Activated CD8-positive, alpha-beta memory T cell treated with anti-CD3 and anti-CD28 coated beads, Interleukin-2, amount 50 U/mL, for 24 hours (primary cell): ENCODE measurements around the gene CLDND2.

Source experiments
- DNase-seq: peaks from one replicate; pipeline ENCODE4 v3.0.0-alpha.2; 2020; ENCODE audit errors: extremely low read depth

The CLDND2 gene

GRCh38 chr19:51354742-51355148 lies 14.1 kb downstream of the CLDND2 start:
- DNase-seq: no peak

GRCh38 chr19:51354103-51354741 lies 14.6 kb downstream of the CLDND2 start:
- no peak for DNase-seq

GRCh38 chr19:51352783-51353360 lies 15.9 kb downstream of the CLDND2 start:
- no peak for DNase-seq

GRCh38 chr19:51351266-51351990 lies 17.4 kb downstream of the CLDND2 start:
- DNase-seq: no peak

- no peak for DNase-seq
Measured at GRCh38 chr19:51347209-51347928, 21.4 kb downstream of the CLDND2 start.

- no peak for DNase-seq
Measured at GRCh38 chr19:51346742-51347141, 22.1 kb downstream of the CLDND2 start.

- no peak for DNase-seq
Measured at GRCh38 chr19:51345076-51345620, 23.7 kb downstream of the CLDND2 start.

GRCh38 chr19:51342631-51343569 lies 25.9 kb downstream of the CLDND2 start:
- DNase-seq: no peak

- DNase-seq: no peak
Measured at GRCh38 chr19:51341976-51342580, 26.7 kb downstream of the CLDND2 start, which contains the start of gene VSIG10L. TSS of gene VSIG10L (minus strand) at chr19:51342139. CDS start at chr19:51342124, 15 bp downstream.

GRCh38 chr19:51341066-51341465 lies 27.7 kb downstream of the CLDND2 start:
- DNase-seq: no peak

- peak; percentile 90 for DNase-seq
Measured at GRCh38 chr19:51339687-51340656, 28.8 kb downstream of the CLDND2 start.

GRCh38 chr19:51339313-51339686 lies 29.5 kb downstream of the CLDND2 start:
- no peak for DNase-seq

GRCh38 chr19:51338563-51339312 lies 30.1 kb downstream of the CLDND2 start:
- peak; percentile 50 for DNase-seq

GRCh38 chr19:51337861-51338562 lies 30.8 kb downstream of the CLDND2 start:
- DNase-seq: no peak

- DNase-seq: no peak
Measured at GRCh38 chr19:51337141-51337860, 31.5 kb downstream of the CLDND2 start.

- DNase-seq: no peak
Measured at GRCh38 chr19:51333836-51334460, 34.9 kb downstream of the CLDND2 start.

- DNase-seq: no peak
Measured at GRCh38 chr19:51331716-51332115, 37.1 kb downstream of the CLDND2 start.
